Cardiac fibroblast (primary cell): ENCODE data around the gene PAX6.
A peak's percentile ranks its signal among the peaks of the same experiment; 100 is the strongest.

ENCODE experiments used
- DNase-seq, 2 donors: peaks; one replicate each; pipeline versions ENCODE4 v3.0.0 to v3.0.0-alpha.2; 2010; ENCODE audit warnings: low read depth in 2 of 2
- H3K4me3 ChIP-seq, 2 donors: replicated peaks in 1 of 2; 1 replicate in 1 of 2; 2 replicates in 1 of 2; pipeline ENCODE4 v1.5.1; 2011; ENCODE audit warnings: low read depth in 2 of 2, low read length in 2 of 2, mild to moderate bottlenecking in 2 of 2, moderate library complexity in 1 of 2
- TF ChIP-seq, protein P1 (sequence below): IDR thresholded peaks from one replicate; pipeline ENCODE4 v1.5.1; 2011; ENCODE audit warnings: low read depth, mild to moderate bottlenecking, low read length, inconsistent platforms

The PAX6 gene

GRCh38 chr11:31780480-31780971 is 30.6 kb downstream of the PAX6 start:
- H3K4me3 ChIP-seq: no peak overlapping the region
- TF ChIP-seq, protein P1, sequence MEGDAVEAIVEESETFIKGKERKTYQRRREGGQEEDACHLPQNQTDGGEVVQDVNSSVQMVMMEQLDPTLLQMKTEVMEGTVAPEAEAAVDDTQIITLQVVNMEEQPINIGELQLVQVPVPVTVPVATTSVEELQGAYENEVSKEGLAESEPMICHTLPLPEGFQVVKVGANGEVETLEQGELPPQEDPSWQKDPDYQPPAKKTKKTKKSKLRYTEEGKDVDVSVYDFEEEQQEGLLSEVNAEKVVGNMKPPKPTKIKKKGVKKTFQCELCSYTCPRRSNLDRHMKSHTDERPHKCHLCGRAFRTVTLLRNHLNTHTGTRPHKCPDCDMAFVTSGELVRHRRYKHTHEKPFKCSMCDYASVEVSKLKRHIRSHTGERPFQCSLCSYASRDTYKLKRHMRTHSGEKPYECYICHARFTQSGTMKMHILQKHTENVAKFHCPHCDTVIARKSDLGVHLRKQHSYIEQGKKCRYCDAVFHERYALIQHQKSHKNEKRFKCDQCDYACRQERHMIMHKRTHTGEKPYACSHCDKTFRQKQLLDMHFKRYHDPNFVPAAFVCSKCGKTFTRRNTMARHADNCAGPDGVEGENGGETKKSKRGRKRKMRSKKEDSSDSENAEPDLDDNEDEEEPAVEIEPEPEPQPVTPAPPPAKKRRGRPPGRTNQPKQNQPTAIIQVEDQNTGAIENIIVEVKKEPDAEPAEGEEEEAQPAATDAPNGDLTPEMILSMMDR: no peak
- no peak for DNase-seq

DNA sequence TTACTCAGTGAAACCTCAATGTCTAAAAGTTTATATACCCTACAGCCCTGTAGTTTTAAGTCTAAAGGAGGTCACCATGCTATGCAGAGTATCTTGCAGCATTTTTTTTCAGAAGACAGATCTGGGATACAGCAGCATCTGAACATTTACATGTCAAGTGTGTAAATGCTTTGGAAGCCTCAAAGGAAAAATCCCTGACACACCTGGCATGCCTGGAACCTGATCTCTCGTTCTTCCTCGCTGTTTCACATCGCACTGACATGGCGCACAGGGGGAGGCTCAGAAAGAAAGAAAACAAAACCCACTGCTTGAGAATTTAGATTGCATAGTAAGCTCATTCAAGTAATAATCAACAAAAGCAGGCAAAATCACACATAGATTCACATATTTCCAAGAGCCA is 31.0 kb downstream of the PAX6 start:
- DNase-seq: no peak
- TF ChIP-seq, protein P1: no peak
- no peak overlapping the region for H3K4me3 ChIP-seq

- TF ChIP-seq, protein P1: no peak
- H3K4me3 ChIP-seq: no peak overlapping the region
- DNase-seq: peak in 1 of 2 donors; percentile 68
Observed at GRCh38 chr11:31779374-31779791, 31.7 kb downstream of the PAX6 start.

DNA sequence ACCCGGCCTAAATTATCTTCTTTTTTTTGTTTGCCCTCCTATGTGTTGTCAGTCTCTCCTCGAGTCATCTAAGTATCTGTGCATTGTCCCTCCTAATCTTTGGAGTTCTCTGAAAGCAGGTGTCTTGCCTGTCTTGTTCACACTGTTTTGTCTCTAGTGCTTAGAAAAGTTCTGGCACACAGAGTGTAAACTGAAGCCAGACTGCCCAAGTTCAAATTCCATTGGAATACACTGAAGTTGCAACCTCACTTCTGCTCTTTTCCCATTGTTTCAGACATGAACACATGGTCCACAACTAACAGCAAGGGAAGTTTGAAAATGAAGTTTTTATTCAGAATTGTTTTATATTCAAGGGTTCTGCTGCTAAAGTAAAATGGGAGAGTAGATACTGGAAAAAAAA is 38.7 kb downstream of the PAX6 start:
- TF ChIP-seq, protein P1: no peak
- DNase-seq: no peak
- no peak overlapping the region for H3K4me3 ChIP-seq

GRCh38 chr11:31770011-31770700 is 41.0 kb downstream of the PAX6 start:
- no peak overlapping the region for H3K4me3 ChIP-seq
- no peak for DNase-seq

GRCh38 chr11:31768749-31769640 is 42.1 kb downstream of the PAX6 start:
- H3K4me3 ChIP-seq: no peak overlapping the region
- no peak for DNase-seq
- TF ChIP-seq, protein P1: no peak

More at GRCh38 chr11:31770011-31770700, 41.0 kb downstream of the PAX6 start:
- TF ChIP-seq, protein P1: no peak
